IMR-90 (cell line): Measurements from ENCODE around the gene RHOT1. TPM values are rescaled to one million over a fixed set of nuclear protein-coding genes. Genes with fewer than 3 reads are reported as not detected.
A peak's percentile ranks its signal among the peaks of the same experiment; 100 is the strongest.

Experiments
- ATAC-seq: fragments of 200-7000 bp; cut with Tn5 transposase; 2 replicates; pipeline ENCODE4 v1.9.1; 2020; ENCODE audit warnings: low read depth, mild to moderate bottlenecking, moderate library complexity
- BruUV-seq: library from RNA; stranded (reverse); fragments of 400-500 nt; replicated peaks from 2 replicates; lab custom pipeline; 2021; lab: Mats Ljungman, UMichigan
- CTCF ChIA-PET: fragments of 300-600 bp; formaldehyde crosslinking; extraction: SDS; loops from one replicate; lab custom pipeline; 2021; ENCODE audit warnings: antibody characterized with exemption; lab: Yijun Ruan, JAX
- POLR2A ChIA-PET: fragments of 300-600 bp; sonication (Branson Sonifier 250); formaldehyde crosslinking; loops from one replicate; lab custom pipeline; 2022; ENCODE audit warnings: antibody characterized with exemption; ENCODE audit not compliant: unreplicated experiment; lab: Charles Lee
- DNase-seq: peaks from one replicate; pipeline ENCODE4 v3.0.0; 2013
- H2AFZ ChIP-seq: replicated peaks from 2 replicates; pipeline ENCODE3; 2013; ENCODE audit warnings: low read length, mild to moderate bottlenecking; ENCODE audit not compliant: poor library complexity
- H2AK5ac ChIP-seq: 2 replicates; pipeline ENCODE4 v1.6.1; 2013; ENCODE audit warnings: low read depth, low read length, inconsistent platforms
- H2AK9ac ChIP-seq: replicated peaks from 2 replicates; pipeline ENCODE3; 2013; ENCODE audit warnings: mild to moderate bottlenecking, low read depth, low read length, moderate library complexity; ENCODE audit not compliant: poor library complexity
- H2BK120ac ChIP-seq: 2 replicates; pipeline ENCODE4 v1.6.1; 2013; ENCODE audit warnings: low read depth, low read length, inconsistent platforms
- H2BK15ac ChIP-seq: 3 replicates; pipeline ENCODE4 v1.6.1; 2013; ENCODE audit warnings: low read depth, low read length, inconsistent platforms
- H2BK20ac ChIP-seq: 2 replicates; pipeline ENCODE4 v1.6.1; 2013; ENCODE audit warnings: low read depth, mild to moderate bottlenecking, inconsistent platforms, low read length, moderate library complexity
- H2BK5ac ChIP-seq: 2 replicates; pipeline ENCODE4 v1.6.1; 2013; ENCODE audit warnings: mild to moderate bottlenecking, low read depth, low read length, inconsistent platforms; ENCODE audit not compliant: poor library complexity, severe bottlenecking
- H3K14ac ChIP-seq: replicated peaks from 2 replicates; pipeline ENCODE4 v1.6.1; 2013; ENCODE audit warnings: low read depth, low read length, inconsistent platforms
- H3K18ac ChIP-seq: 2 replicates; pipeline ENCODE4 v1.6.1; 2013; ENCODE audit warnings: low read depth, low read length, control low read depth
- H3K23ac ChIP-seq: 2 replicates; pipeline ENCODE4 v1.6.1; 2013; ENCODE audit warnings: low read depth, low read length, inconsistent platforms
- H3K27ac ChIP-seq: 2 replicates; pipeline ENCODE4 v1.5.1; 2013; ENCODE audit warnings: mild to moderate bottlenecking, control low read depth, low read length; ENCODE audit not compliant: insufficient read depth
- H3K27me3 ChIP-seq: 2 replicates; pipeline ENCODE4 v1.6.1; 2013; ENCODE audit warnings: low read length; ENCODE audit not compliant: control insufficient read depth, insufficient read depth
- H3K36me3 ChIP-seq: 2 replicates; pipeline ENCODE4 v1.6.1; 2013; ENCODE audit warnings: low read length, mixed read lengths; ENCODE audit not compliant: control insufficient read depth, insufficient read depth
- H3K4ac ChIP-seq: 2 replicates; pipeline ENCODE4 v1.6.1; 2013; ENCODE audit warnings: low read depth, low read length, inconsistent platforms
- H3K4me1 ChIP-seq: 2 replicates; pipeline ENCODE4 v1.6.1; 2013; ENCODE audit warnings: low read length, mixed read lengths; ENCODE audit not compliant: control insufficient read depth, insufficient read depth
- H3K4me2 ChIP-seq: 2 replicates; pipeline ENCODE4 v1.6.1; 2013; ENCODE audit warnings: low read depth, mild to moderate bottlenecking, control low read depth, low read length, moderate library complexity
- H3K4me3 ChIP-seq: 2 replicates; pipeline ENCODE4 v1.5.1; 2013; ENCODE audit warnings: low read depth, mild to moderate bottlenecking, control low read depth, low read length, moderate library complexity; ENCODE audit not compliant: insufficient read depth
- H3K56ac ChIP-seq: 2 replicates; pipeline ENCODE4 v1.6.1; 2013; ENCODE audit warnings: low read length, inconsistent platforms; ENCODE audit not compliant: insufficient read depth; ENCODE audit errors: extremely low read depth
- H3K79me1 ChIP-seq, 2 experiments: 2 replicates each; pipeline ENCODE4 v1.6.1; 2013; ENCODE audit warnings: low read length in 2 of 2, inconsistent platforms in 1 of 2, low read depth in 1 of 2
- H3K9ac ChIP-seq: 2 replicates; pipeline ENCODE4 v1.6.1; 2013; ENCODE audit warnings: low read depth, low read length, control low read depth
- H3K9me1 ChIP-seq: 2 replicates; pipeline ENCODE4 v1.6.1; 2013; ENCODE audit warnings: low read length, inconsistent platforms; ENCODE audit not compliant: insufficient read depth
- H3K9me3 ChIP-seq: 2 replicates; pipeline ENCODE4 v1.6.1; 2013; ENCODE audit warnings: low read length; ENCODE audit not compliant: control insufficient read depth, insufficient read depth
- H4K20me1 ChIP-seq: 2 replicates; pipeline ENCODE4 v1.6.1; 2013; ENCODE audit warnings: low read length, inconsistent platforms; ENCODE audit not compliant: insufficient read depth
- H4K5ac ChIP-seq: 2 replicates; pipeline ENCODE4 v1.6.1; 2013; ENCODE audit warnings: mild to moderate bottlenecking, low read depth, low read length, control low read depth
- H4K8ac ChIP-seq, 2 experiments: 2 replicates each; pipeline ENCODE4 v1.6.1; 2013; ENCODE audit warnings: low read depth in 2 of 2, low read length in 2 of 2, control low read depth in 1 of 2, inconsistent platforms in 1 of 2
- H4K91ac ChIP-seq: 2 replicates; pipeline ENCODE4 v1.6.1; 2013; ENCODE audit warnings: low read depth, low read length, inconsistent platforms; ENCODE audit not compliant: insufficient read depth
- CEBPB ChIP-seq: IDR thresholded peaks from 2 replicates; pipeline ENCODE4 v1.6.1; 2012; ENCODE audit warnings: low read depth, low read length, improper control_type of control experiment
- MAFK ChIP-seq: IDR thresholded peaks from 2 replicates; pipeline ENCODE4 v1.6.1; 2012; ENCODE audit warnings: low read depth, low read length, improper control_type of control experiment
- RAD21 ChIP-seq: IDR thresholded peaks from 2 replicates; pipeline ENCODE4 v1.6.1; 2012; ENCODE audit warnings: low read length, improper control_type of control experiment
- dilution Hi-C: fragments of 300-500 bp; cut with HindIII; formaldehyde crosslinking; loops from one replicate; pipeline ENCODE4 v1.14.3; 2018; ENCODE audit warnings: low sequenced_read_pairs; ENCODE audit not compliant: unreplicated experiment
- in situ Hi-C: fragments of 300-500 bp; cut with MboI; formaldehyde crosslinking; loops from 3 replicates; pipeline ENCODE4 v1.14.3; 2019; ENCODE audit warnings: low sequenced_read_pairs, inconsistent platforms, mixed read lengths
- intact Hi-C: fragments of 100-400 bp; cut with micrococcal nuclease; formaldehyde crosslinking; loops from 2 replicates; pipeline ENCODE4 v1.10.0; 2022
- polyA plus RNA-seq, 3 experiments: library from polyadenylated mRNA; depleted of rRNA; stranded (reverse); fragments of >200 nt; gene quantifications; 2 replicates each; pipeline ENCODE4 v1.2.3, GENCODE V29; 2012; ENCODE audit warnings: low replicate concordance in 1 of 3
- total RNA-seq: library from RNA; depleted of rRNA; stranded (reverse); fragments of >200 nt; gene quantifications from 2 replicates; pipeline ENCODE4 v1.2.3, GENCODE V29; 2012

Gene RHOT1
- total and polyA plus RNA-seq, 2 of the 4 experiments (the other 2 are of a cell fraction) = 27.4 to 27.6 TPM

GRCh38 chr17:32208436-32208835, 66.1 kb downstream of the RHOT1 start:
- BruUV-seq = no TSS peak
- TF ChIP-seq CEBPB (no peak), MAFK (0 out of 2 replicates have a peak, but pooled peaks have one; percentile 17), RAD21 (no peak)
- Histone ChIP-seq H3K9me1 (peaks cover 8% of the 10 kb centered on the region), H3K14ac (no peak overlapping the region), H3K4me2 (no peak overlapping the region), H4K8ac (no peak overlapping the region), H3K4me1 (peaks cover 17% of the 10 kb centered on the region), H3K36me3 (peaks cover 5% of the 10 kb centered on the region), H2AK9ac (no peak overlapping the region), H4K91ac (no peak overlapping the region), H3K27ac (no peak overlapping the region), H2AK5ac (no peak overlapping the region), H3K79me1 (peaks cover 0 to 17% of the 10 kb centered on the region in 2 experiments; a peak in 2 of 4 replicates), H3K4ac (no peak overlapping the region), H4K5ac (no peak overlapping the region), H2BK20ac (no peak overlapping the region), H3K9ac (no peak overlapping the region), H3K23ac (no peak overlapping the region), H3K56ac (no peak overlapping the region), H3K27me3 (no peaks in the 10 kb centered on the region), H2BK120ac (no peak overlapping the region), H3K18ac (no peak overlapping the region), H2BK15ac (no peak overlapping the region), H3K9me3 (no peaks in the 10 kb centered on the region), H3K4me3 (no peak overlapping the region), H2AFZ (no peak overlapping the region), H2BK5ac (no peak overlapping the region), H4K20me1 (no peaks in the 10 kb centered on the region)
- DNase-seq (no peak), ATAC-seq (no peak)
- CTCF ChIA-PET = no interaction called here
- dilution Hi-C loops = no loop called here
- intact Hi-C loops = no loop called here
- POLR2A ChIA-PET = no interaction called here
- in situ Hi-C loops = no loop called here
